NCI-H1105 treated with DMSO at 0.1 percent for 48 hours (cell line): ENCODE data around the gene SNX10.
"Not testable (repeated sequence)": the region's sequence is repeated elsewhere in the genome, so short reads cannot be mapped to it uniquely, and the experiment has no call there.

Source experiments
- DNase-seq: peaks from one replicate; lab custom pipeline; 2025; lab: John Stamatoyannopoulos, UW

The SNX10 gene

GRCh38 chr7:26291699-26292538 lies at the start of gene SNX10:
TSS of gene SNX10 (plus strand) at chr7:26291862. CDS start at chr7:26346443, 54,581 bp downstream.
- DNase-seq, result peak; percentile 71

- no peak for DNase-seq
Observed at GRCh38 chr7:26245150-26245549, 46.5 kb upstream of the SNX10 start.

- no peak for DNase-seq
Observed at GRCh38 chr7:26250239-26250638, 41.4 kb upstream of the SNX10 start.

- not testable (repeated sequence) for DNase-seq
Observed at GRCh38 chr7:26261866-26262265, 29.8 kb upstream of the SNX10 start.

- no peak for DNase-seq
Observed at GRCh38 chr7:26265065-26265464, 26.6 kb upstream of the SNX10 start.

GRCh38 chr7:26265499-26266075 lies 26.1 kb upstream of the SNX10 start:
- DNase-seq, result no peak

- DNase-seq, result no peak
Observed at GRCh38 chr7:26267601-26268166, 24.0 kb upstream of the SNX10 start.

- no peak for DNase-seq
Observed at GRCh38 chr7:26275213-26275612, 16.4 kb upstream of the SNX10 start.

GRCh38 chr7:26278770-26279169 lies 12.9 kb upstream of the SNX10 start:
- peak; percentile 39 for DNase-seq

- DNase-seq, result no peak
Observed at GRCh38 chr7:26279405-26279804, 12.3 kb upstream of the SNX10 start.

- DNase-seq, result no peak
Observed at GRCh38 chr7:26280097-26280496, 11.6 kb upstream of the SNX10 start.

- no peak for DNase-seq
Observed at GRCh38 chr7:26280723-26281122, 10.9 kb upstream of the SNX10 start.

- DNase-seq, result no peak
Observed at GRCh38 chr7:26284477-26284876, 7.2 kb upstream of the SNX10 start.

- no peak for DNase-seq
Observed at GRCh38 chr7:26284995-26285632, 6.5 kb upstream of the SNX10 start.

- DNase-seq, result no peak
Observed at GRCh38 chr7:26286157-26286556, 5.5 kb upstream of the SNX10 start.

GRCh38 chr7:26288126-26288525 lies 3.5 kb upstream of the SNX10 start:
- not testable (repeated sequence) for DNase-seq

GRCh38 chr7:26291251-26291650 lies 411 bp upstream of the SNX10 start:
- peak; percentile 25 for DNase-seq

- DNase-seq, result no peak
Observed at GRCh38 chr7:26292768-26293560, 1.3 kb downstream of the SNX10 start.

GRCh38 chr7:26293569-26294308 lies 2.1 kb downstream of the SNX10 start:
- DNase-seq, result no peak

- no peak for DNase-seq
Observed at GRCh38 chr7:26295015-26295414, 3.4 kb downstream of the SNX10 start.

- no peak for DNase-seq
Observed at GRCh38 chr7:26295586-26295985, 3.9 kb downstream of the SNX10 start.
